Endothelial cell of umbilical vein (primary cell): Measurements from ENCODE around the gene CKS2.

ENCODE experiments used
- EZH2 ChIP-seq: IDR thresholded peaks from 2 replicates; pipeline ENCODE4 v1.6.1; 2012; ENCODE audit warnings: borderline replicate concordance, low read depth, mild to moderate bottlenecking, moderate library complexity, low read length, inconsistent platforms; ENCODE audit not compliant: severe bottlenecking
- FOS ChIP-seq: IDR thresholded peaks from 2 replicates; pipeline ENCODE4 v1.6.1; 2011; ENCODE audit warnings: mild to moderate bottlenecking, low read length, moderate library complexity, borderline replicate concordance; ENCODE audit not compliant: insufficient read depth
- JUN ChIP-seq: IDR thresholded peaks from 2 replicates; pipeline ENCODE4 v1.6.1; 2011; ENCODE audit warnings: borderline replicate concordance, low read depth; ENCODE audit not compliant: insufficient read length, insufficient read depth
- POLR2A ChIP-seq: IDR thresholded peaks from 2 replicates; pipeline ENCODE4 v1.6.1; 2012; ENCODE audit warnings: low read depth, mild to moderate bottlenecking, control low read depth, low read length
- POLR2AphosphoS5 ChIP-seq: IDR thresholded peaks from 2 replicates; pipeline ENCODE4 v1.6.1; 2012; ENCODE audit warnings: low read depth, mild to moderate bottlenecking, control low read depth, low read length, moderate library complexity; ENCODE audit not compliant: insufficient read depth
- TF ChIP-seq, protein P1 (sequence below), 2 donors: IDR thresholded peaks; 1 replicate in 1 of 2; 2 replicates in 1 of 2; pipeline ENCODE4 v1.5.1; 2011; ENCODE audit warnings: low read length in 2 of 2, mild to moderate bottlenecking in 2 of 2, moderate library complexity in 2 of 2, control low read depth in 1 of 2, inconsistent platforms in 1 of 2, low read depth in 1 of 2; ENCODE audit not compliant: insufficient read depth in 1 of 2; ENCODE audit errors: extremely low read depth in 1 of 2
- TF ChIP-seq, protein P2 (sequence below): IDR thresholded peaks from 2 replicates; pipeline ENCODE4 v1.6.1; 2011; ENCODE audit not compliant: insufficient read depth, insufficient read length

DNA sequence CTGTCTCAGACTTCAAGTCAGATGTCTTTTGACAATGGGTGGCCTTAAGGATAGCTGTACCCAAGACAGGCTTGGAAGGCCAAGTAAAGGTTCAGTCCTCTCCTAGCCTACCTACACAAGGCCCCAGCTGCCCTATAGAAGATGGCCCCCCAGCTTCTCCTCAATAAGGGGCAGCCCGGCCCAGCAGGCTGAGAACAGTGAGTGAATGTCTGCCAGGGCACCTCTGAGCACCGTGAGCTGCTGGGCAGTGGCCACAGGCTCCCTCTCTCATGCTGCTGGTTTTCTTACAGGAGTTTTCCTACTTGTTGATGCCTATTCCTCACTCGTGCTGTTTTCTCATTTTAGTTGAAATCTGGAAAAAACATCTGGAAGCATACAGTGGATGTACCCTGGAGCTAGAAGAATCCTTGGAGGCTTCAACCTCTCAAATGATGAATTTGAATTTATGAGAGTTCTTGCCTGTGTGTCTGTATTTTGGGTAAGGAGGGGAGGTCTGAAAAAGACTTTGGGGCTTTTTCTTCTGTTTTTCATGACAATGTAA is 47.5 kb downstream of the CKS2 start:
- TF ChIP-seq, protein P1, sequence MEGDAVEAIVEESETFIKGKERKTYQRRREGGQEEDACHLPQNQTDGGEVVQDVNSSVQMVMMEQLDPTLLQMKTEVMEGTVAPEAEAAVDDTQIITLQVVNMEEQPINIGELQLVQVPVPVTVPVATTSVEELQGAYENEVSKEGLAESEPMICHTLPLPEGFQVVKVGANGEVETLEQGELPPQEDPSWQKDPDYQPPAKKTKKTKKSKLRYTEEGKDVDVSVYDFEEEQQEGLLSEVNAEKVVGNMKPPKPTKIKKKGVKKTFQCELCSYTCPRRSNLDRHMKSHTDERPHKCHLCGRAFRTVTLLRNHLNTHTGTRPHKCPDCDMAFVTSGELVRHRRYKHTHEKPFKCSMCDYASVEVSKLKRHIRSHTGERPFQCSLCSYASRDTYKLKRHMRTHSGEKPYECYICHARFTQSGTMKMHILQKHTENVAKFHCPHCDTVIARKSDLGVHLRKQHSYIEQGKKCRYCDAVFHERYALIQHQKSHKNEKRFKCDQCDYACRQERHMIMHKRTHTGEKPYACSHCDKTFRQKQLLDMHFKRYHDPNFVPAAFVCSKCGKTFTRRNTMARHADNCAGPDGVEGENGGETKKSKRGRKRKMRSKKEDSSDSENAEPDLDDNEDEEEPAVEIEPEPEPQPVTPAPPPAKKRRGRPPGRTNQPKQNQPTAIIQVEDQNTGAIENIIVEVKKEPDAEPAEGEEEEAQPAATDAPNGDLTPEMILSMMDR (IDR thresholded peaks at IDR 0.05; ENCODE audit: extremely low read depth in 1 of 2, insufficient read depth in 1 of 2, low read depth in 1 of 2, low read length in 2 of 2) = no peak
- TF ChIP-seq POLR2A (no peak), POLR2AphosphoS5 (no peak), FOS (no peak), EZH2 (no peak), JUN (no peak)
- TF ChIP-seq, protein P2, sequence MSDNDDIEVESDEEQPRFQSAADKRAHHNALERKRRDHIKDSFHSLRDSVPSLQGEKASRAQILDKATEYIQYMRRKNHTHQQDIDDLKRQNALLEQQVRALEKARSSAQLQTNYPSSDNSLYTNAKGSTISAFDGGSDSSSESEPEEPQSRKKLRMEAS = no peak
